Body of pancreas (tissue), 4 donors: ENCODE measurements around the gene ZNF133. TPM values are rescaled to one million over a fixed set of nuclear protein-coding genes. Genes with fewer than 3 reads are reported as not detected.

Experiments
- ATAC-seq: fragments of 150-250 bp; one replicate; pipeline ENCODE4 v1.9.1; 2016
- DNase-seq, 4 donors: peaks; one replicate each; pipeline ENCODE4 v3.0.0-alpha.2; 2019
- H3K27ac ChIP-seq, 4 donors: fragments of 200-600 bp; sonication (generic); 1 replicate in 3 of 4; 2 replicates in 1 of 4; pipeline versions ENCODE4 v1.5.1 to v1.6.1; 2016 to 2019; ENCODE audit warnings: mild to moderate bottlenecking in 1 of 4, mixed read lengths in 1 of 4, moderate library complexity in 1 of 4
- H3K27me3 ChIP-seq, 2 donors: fragments of 200-600 bp; sonication (generic); one replicate each; pipeline ENCODE4 v1.6.0; 2016; ENCODE audit warnings: mild to moderate bottlenecking in 1 of 2
- H3K36me3 ChIP-seq, 2 donors: fragments of 200-600 bp; sonication (generic); replicated peaks in 1 of 2; 2 replicates each; pipeline ENCODE4 v1.5.1; 2016; ENCODE audit warnings: low read depth in 2 of 2; ENCODE audit not compliant: insufficient read depth in 1 of 2
- H3K4me1 ChIP-seq: fragments of 200-600 bp; sonication (generic); one replicate; pipeline ENCODE4 v1.6.0; 2016
- H3K4me3 ChIP-seq, 2 donors: fragments of 200-600 bp; sonication (generic); 1 replicate in 1 of 2; 2 replicates in 1 of 2; pipeline ENCODE4 v1.5.1; 2016 to 2019
- H3K9me3 ChIP-seq, 3 donors: fragments of 200-600 bp; sonication (generic); 1 replicate in 2 of 3; 2 replicates in 1 of 3; pipeline ENCODE4 v1.5.1; 2016
- CTCF ChIP-seq, 7 experiments: fragments of 450-650 bp in 4 of 7; fragments of 200-600 bp in 3 of 7; sonication (generic) in 3 of 7; IDR thresholded peaks; one replicate each; pipeline ENCODE4 v1.5.1; 2016 to 2019; ENCODE audit warnings: antibody characterized with exemption in 7 of 7
- POLR2A ChIP-seq, 3 donors: fragments of 450-650 bp; IDR thresholded peaks; one replicate each; pipeline ENCODE4 v1.6.1; 2016; ENCODE audit warnings: antibody characterized with exemption in 3 of 3, mild to moderate bottlenecking in 2 of 3
- WGBS, 2 donors: methylation state at CpG; one replicate each; pipeline ENCODE4 v1.1.5; 2017; 5-methylcytosine and 5-hydroxymethylcytosine counted together
- intact Hi-C: fragments of 100-400 bp; cut with DNase I; formaldehyde crosslinking; loops from one replicate; pipeline ENCODE4 v1.15.1; 2023
- total RNA-seq, 2 donors: library from RNA; depleted of rRNA; stranded (reverse); fragments of >200 nt; gene quantifications; one replicate each; pipeline ENCODE4 v1.1.0, GENCODE V29; 2016

ZNF133 gene
- total RNA-seq, 2 donors from 2014 or later, result 10.9 to 22.7 TPM

GRCh38 chr20:18310592-18310991 is 22.3 kb downstream of the ZNF133 start:
- no peaks in the 10 kb centered on the region for H3K9me3 ChIP-seq
- H3K4me1 ChIP-seq, result no peaks in the 10 kb centered on the region
- H3K27me3 ChIP-seq, result no peaks in the 10 kb centered on the region
- TF ChIP-seq CTCF (IDR thresholded peaks at IDR 0.05), result no peak
- no peak for TF ChIP-seq POLR2A (IDR thresholded peaks at IDR 0.05)
- DNase-seq, result no peak
- H3K27ac ChIP-seq, result no peak overlapping the region
- intact Hi-C loops, result no loop called here
- H3K4me3 ChIP-seq, result no peak overlapping the region
- H3K36me3 ChIP-seq, result peaks cover 0 to 4% of the 10 kb centered on the region in 2 donors
- ATAC-seq, result no peak

DNA sequence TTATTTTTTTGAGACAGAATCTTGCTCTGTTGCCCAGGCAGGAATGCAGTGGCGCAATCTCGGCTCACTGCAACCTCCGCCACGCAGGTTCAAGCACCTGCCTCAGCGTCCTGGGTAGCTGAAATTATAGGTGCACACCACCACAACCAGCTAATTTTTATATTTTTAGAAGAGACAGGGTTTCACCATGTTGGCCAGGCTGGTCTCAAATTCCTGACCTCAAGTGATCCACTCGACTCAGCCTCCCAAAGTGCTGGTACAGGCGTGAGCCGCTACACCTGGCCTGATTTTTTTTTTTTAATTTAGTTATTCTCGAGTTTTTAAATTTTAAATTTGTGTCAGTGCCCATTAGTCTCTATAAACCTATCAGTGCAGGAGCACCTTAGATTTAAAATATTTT is 24.4 kb downstream of the ZNF133 start:
- TF ChIP-seq CTCF (IDR thresholded peaks at IDR 0.05) (no peak), POLR2A (IDR thresholded peaks at IDR 0.05) (no peak)
- ATAC-seq (no peak), DNase-seq (no peak)
- no peaks in the 10 kb centered on the region for H3K27me3 ChIP-seq
- no peak overlapping the region for H3K4me3 ChIP-seq
- H3K36me3 ChIP-seq, result peaks cover 0 to 15% of the 10 kb centered on the region in 2 donors
- H3K27ac ChIP-seq, result no peak overlapping the region
- no peaks in the 10 kb centered on the region for H3K4me1 ChIP-seq
- H3K9me3 ChIP-seq, result no peaks in the 10 kb centered on the region
- intact Hi-C loops, result no loop called here
- WGBS, 2 donors, result 84 to 88% methylated on average over 9 of the region's 9 CpGs

GRCh38 chr20:18313411-18313810 is 25.1 kb downstream of the ZNF133 start:
- no peak overlapping the region for H3K4me3 ChIP-seq
- 64 to 67% methylated on average over 1 of the region's 1 CpG for WGBS, 2 donors
- ATAC-seq (no peak), DNase-seq (no peak)
- H3K27me3 ChIP-seq, result no peaks in the 10 kb centered on the region
- no peak overlapping the region for H3K27ac ChIP-seq
- H3K4me1 ChIP-seq, result no peaks in the 10 kb centered on the region
- intact Hi-C loops, result no loop called here
- peaks cover 0 to 15% of the 10 kb centered on the region in 2 donors for H3K36me3 ChIP-seq
- no peak for TF ChIP-seq CTCF (IDR thresholded peaks at IDR 0.05)
- no peak for TF ChIP-seq POLR2A (IDR thresholded peaks at IDR 0.05)
- no peaks in the 10 kb centered on the region for H3K9me3 ChIP-seq

- Histone ChIP-seq H3K4me1 (no peaks in the 10 kb centered on the region), H3K27ac (no peak overlapping the region), H3K36me3 (peaks cover 0 to 15% of the 10 kb centered on the region in 2 donors), H3K4me3 (no peak overlapping the region), H3K27me3 (no peaks in the 10 kb centered on the region), H3K9me3 (no peaks in the 10 kb centered on the region)
- DNase-seq, result no peak
- intact Hi-C loops, result no loop called here
- 92 to 94% methylated on average over 8 of the region's 8 CpGs for WGBS, 2 donors
- TF ChIP-seq POLR2A (IDR thresholded peaks at IDR 0.05) (no peak), CTCF (IDR thresholded peaks at IDR 0.05) (no peak)
- no peak for ATAC-seq
Observed at GRCh38 chr20:18314786-18315406, 26.6 kb downstream of the ZNF133 start.

- H3K9me3 ChIP-seq, result no peaks in the 10 kb centered on the region
- ATAC-seq, result no peak
- H3K4me1 ChIP-seq, result no peaks in the 10 kb centered on the region
- no peaks in the 10 kb centered on the region for H3K27me3 ChIP-seq
- H3K36me3 ChIP-seq, result peaks cover 0 to 15% of the 10 kb centered on the region in 2 donors
- whole genome bisulfite sequencing, 2 donors, result 89 to 97% methylated on average over 15 of the region's 15 CpGs
- no peak overlapping the region for H3K4me3 ChIP-seq
- intact Hi-C loops, result no loop called here
- TF ChIP-seq POLR2A (IDR thresholded peaks at IDR 0.05) (no peak), CTCF (IDR thresholded peaks at IDR 0.05) (no peak)
- no peak overlapping the region for H3K27ac ChIP-seq
- DNase-seq, result no peak
Observed at GRCh38 chr20:18316166-18316565, 27.8 kb downstream of the ZNF133 start.
